Endothelial cell of hepatic sinusoid (primary cell): ENCODE results near the gene TP53TG3F.
"Not testable (repeated sequence)": the region's sequence is repeated elsewhere in the genome, so short reads cannot be mapped to it uniquely, and the experiment has no call there.

Source experiments
- in situ Hi-C: cut with HindIII; loops from 2 replicates; pipeline ENCODE4 v1.10.0; 2017; ENCODE audit warnings: low sequenced_read_pairs

TP53TG3F gene, protein sequence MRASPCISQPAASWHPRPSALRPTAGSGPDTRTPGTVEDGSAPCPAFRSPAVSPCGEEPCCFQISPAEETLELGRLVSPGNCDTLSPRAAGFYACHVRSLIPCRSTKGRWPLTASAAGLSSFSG

DNA sequence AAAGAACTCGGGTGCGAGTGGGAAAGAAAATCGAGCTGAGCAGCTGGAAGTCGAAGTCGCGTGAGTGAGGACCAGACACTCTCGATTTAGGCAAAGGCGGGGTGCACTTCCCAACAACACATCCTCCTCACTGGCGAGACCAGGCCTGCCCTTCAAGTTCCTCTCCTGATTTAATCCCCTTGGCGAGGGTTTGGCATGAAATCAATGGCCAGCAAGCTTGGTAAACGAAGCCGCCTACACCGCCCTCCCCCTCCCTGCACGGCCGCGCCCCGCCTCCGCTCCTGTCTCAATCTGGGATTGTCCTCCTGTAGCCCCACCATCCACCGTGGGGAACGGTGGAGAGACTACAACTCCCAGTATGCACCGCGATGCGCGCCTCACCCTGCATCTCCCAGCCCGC lies at the start of gene TP53TG3F:
TSS of gene TP53TG3F (plus strand) at position 301 of the 400 bp plus-strand sequence. CDS start at position 369, 68 bp downstream.
- in situ Hi-C loops: not testable (repeated sequence)

DNA sequence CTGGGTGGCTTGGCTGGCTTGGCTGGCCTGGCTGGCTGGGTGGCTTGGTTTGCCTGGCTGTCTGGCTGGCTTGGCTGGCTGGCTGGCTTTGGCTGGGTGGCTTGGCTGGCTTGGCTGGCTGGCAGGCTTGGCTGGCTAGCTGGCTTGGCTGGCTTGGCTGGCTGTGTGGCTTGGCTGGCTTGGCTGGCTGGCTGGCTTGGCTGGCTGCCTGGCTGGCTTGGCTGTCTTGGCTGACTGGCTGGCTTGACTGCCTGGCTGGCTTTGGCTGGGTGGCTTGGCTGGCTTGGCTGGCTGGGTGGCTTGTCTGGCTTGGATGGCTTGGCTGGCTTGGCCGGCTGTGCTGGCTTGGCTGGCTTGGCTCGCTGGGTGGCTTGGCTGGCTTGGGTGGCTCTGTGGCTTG lies 32.2 kb downstream of the TP53TG3F start:
- in situ Hi-C loops: not testable (repeated sequence)

DNA sequence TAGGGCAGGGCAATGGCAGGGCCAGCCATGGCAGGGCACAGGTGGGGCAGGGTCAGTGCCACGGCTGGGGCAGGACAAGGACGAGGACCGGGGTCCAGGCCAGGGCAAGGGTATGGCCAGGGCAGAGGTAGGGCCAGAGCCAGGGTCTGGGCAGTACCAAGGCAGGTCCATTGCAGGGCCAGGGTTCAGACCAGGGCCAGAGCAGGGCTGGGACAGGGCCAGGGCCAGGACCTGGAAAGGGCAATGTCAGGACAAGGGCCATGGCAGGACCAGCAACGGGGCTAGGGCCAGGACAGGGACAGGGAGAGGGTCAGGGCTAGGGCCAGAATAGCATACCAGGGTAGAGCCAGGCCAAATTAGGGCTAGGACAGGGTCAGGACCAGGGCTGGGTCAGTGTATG lies 47.8 kb downstream of the TP53TG3F start:
- in situ Hi-C loops: not testable (repeated sequence)

DNA sequence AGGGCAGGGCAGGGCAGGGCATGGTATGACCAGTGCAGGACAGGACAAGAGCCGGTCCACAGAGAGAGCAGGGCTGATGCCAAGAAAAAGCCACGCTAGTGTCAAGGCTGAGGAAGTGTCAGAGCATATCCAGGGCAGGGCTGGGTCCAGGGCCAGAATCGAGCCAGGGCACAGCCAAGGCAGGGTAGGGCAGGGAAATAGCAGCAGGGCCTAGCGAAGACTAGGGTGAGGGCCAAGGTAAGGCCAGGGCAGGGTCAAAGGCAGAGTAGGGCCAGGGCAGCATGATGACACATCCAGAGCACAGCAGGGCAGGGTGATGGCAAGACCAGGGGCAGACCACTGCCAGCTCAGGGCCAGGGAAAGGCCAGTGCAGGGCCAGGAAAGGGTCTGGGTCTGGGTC lies 49.7 kb downstream of the TP53TG3F start:
- in situ Hi-C loops: not testable (repeated sequence)

DNA sequence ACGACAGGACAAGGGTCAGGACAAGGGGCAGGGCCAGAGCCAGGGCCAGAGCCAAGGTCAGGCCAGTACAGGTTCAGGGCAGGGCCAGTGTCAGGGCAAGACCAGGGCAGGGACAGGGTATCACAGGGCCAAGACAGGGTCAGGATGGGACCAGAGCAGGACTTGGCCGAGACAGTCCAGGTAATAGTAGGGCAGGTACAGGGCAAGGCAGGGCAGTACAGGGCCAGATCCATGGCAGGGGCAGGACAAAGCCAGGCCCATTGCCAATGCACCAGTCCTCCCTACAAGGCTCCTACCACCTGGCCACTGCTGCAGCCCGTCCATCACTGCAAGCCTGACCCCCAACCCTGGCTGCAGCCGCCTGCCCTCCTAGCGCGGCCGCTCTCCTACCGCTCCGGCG lies 50.5 kb downstream of the TP53TG3F start:
- in situ Hi-C loops: not testable (repeated sequence)
